Trophoblast cell (in vitro differentiated cells and primary cell): ENCODE measurements around the gene SETD6.

Experiments used
- DNase-seq, 2 donors: peaks; one replicate each; pipeline ENCODE4 v3.0.0-alpha.2; 2016
- H2AFZ ChIP-seq: 2 replicates; pipeline ENCODE4 v1.6.1; 2013; ENCODE audit warnings: low read length, moderate library complexity, mild to moderate bottlenecking; ENCODE audit not compliant: insufficient read depth, poor library complexity
- H2AK5ac ChIP-seq: 2 replicates; pipeline ENCODE4 v1.6.1; 2013; ENCODE audit warnings: mild to moderate bottlenecking, low read length
- H2BK120ac ChIP-seq: 2 replicates; pipeline ENCODE4 v1.6.1; 2013; ENCODE audit warnings: low read length, mild to moderate bottlenecking, moderate library complexity; ENCODE audit not compliant: insufficient read depth, poor library complexity
- H2BK12ac ChIP-seq: 2 replicates; pipeline ENCODE4 v1.6.1; 2013; ENCODE audit warnings: mild to moderate bottlenecking, low read length, moderate library complexity
- H2BK5ac ChIP-seq: 2 replicates; pipeline ENCODE4 v1.6.1; 2013; ENCODE audit warnings: low read length, low read depth, moderate library complexity, mild to moderate bottlenecking; ENCODE audit not compliant: poor library complexity
- H3K14ac ChIP-seq: 2 replicates; pipeline ENCODE4 v1.6.1; 2013; ENCODE audit warnings: mild to moderate bottlenecking, low read length
- H3K18ac ChIP-seq: 2 replicates; pipeline ENCODE4 v1.6.1; 2013; ENCODE audit warnings: mild to moderate bottlenecking, low read length
- H3K23ac ChIP-seq: 2 replicates; pipeline ENCODE4 v1.6.1; 2013; ENCODE audit warnings: low read length
- H3K27ac ChIP-seq: 2 replicates; pipeline ENCODE4 v1.5.1; 2013; ENCODE audit warnings: low read depth, mild to moderate bottlenecking, inconsistent platforms, low read length, moderate library complexity
- H3K27me3 ChIP-seq: 2 replicates; pipeline ENCODE4 v1.6.1; 2013; ENCODE audit warnings: inconsistent platforms, mild to moderate bottlenecking, low read length, moderate library complexity; ENCODE audit not compliant: insufficient read depth
- H3K36me3 ChIP-seq, 2 experiments: 1 replicate in 1 of 2; 2 replicates in 1 of 2; pipeline ENCODE4 v1.6.1; 2013; ENCODE audit warnings: low read length in 2 of 2, mild to moderate bottlenecking in 2 of 2, moderate library complexity in 1 of 2; ENCODE audit not compliant: insufficient read depth in 2 of 2, control insufficient read depth in 1 of 2
- H3K4ac ChIP-seq: 2 replicates; pipeline ENCODE4 v1.6.1; 2013; ENCODE audit warnings: low read depth, mild to moderate bottlenecking, low read length, moderate library complexity
- H3K4me1 ChIP-seq, 2 experiments: 1 replicate in 1 of 2; 2 replicates in 1 of 2; pipeline ENCODE4 v1.6.1; 2013; ENCODE audit warnings: low read length in 2 of 2, mild to moderate bottlenecking in 2 of 2, moderate library complexity in 1 of 2; ENCODE audit not compliant: insufficient read depth in 2 of 2, control insufficient read depth in 1 of 2
- H3K4me2 ChIP-seq: 2 replicates; pipeline ENCODE4 v1.6.1; 2013; ENCODE audit warnings: inconsistent platforms, mild to moderate bottlenecking, low read length, moderate library complexity
- H3K4me3 ChIP-seq: 2 replicates; pipeline ENCODE4 v1.5.1; 2013; ENCODE audit warnings: mild to moderate bottlenecking, low read depth, low read length, inconsistent platforms
- H3K79me1 ChIP-seq: one replicate; pipeline ENCODE4 v1.6.1; 2013; ENCODE audit warnings: low read length
- H3K79me2 ChIP-seq: 2 replicates; pipeline ENCODE4 v1.6.1; 2013; ENCODE audit warnings: low read length, mild to moderate bottlenecking; ENCODE audit not compliant: control insufficient read depth, insufficient read depth, poor library complexity
- H3K9ac ChIP-seq: 2 replicates; pipeline ENCODE4 v1.6.1; 2013; ENCODE audit warnings: mild to moderate bottlenecking, low read length
- H3K9me3 ChIP-seq: 2 replicates; pipeline ENCODE4 v1.6.1; 2013; ENCODE audit warnings: low read depth, mild to moderate bottlenecking, control low read depth, inconsistent platforms, low read length; ENCODE audit not compliant: insufficient read depth
- H4K12ac ChIP-seq: 2 replicates; pipeline ENCODE4 v1.6.1; 2013; ENCODE audit warnings: low read depth, mild to moderate bottlenecking, low read length, moderate library complexity
- H4K8ac ChIP-seq: 2 replicates; pipeline ENCODE4 v1.6.1; 2013; ENCODE audit warnings: low read depth, mild to moderate bottlenecking, low read length, moderate library complexity
- H4K91ac ChIP-seq: one replicate; pipeline ENCODE4 v1.6.1; 2013; ENCODE audit warnings: low read depth, mild to moderate bottlenecking, low read length, moderate library complexity
- WGBS: extraction: QIAGEN DNeasy Blood & Tissue Kit; methylation state at CpG from one replicate; pipeline ENCODE4 v1.1.7; 2013; ENCODE audit warnings: missing lambda C conversion rate; ENCODE audit not compliant: insufficient read length, insufficient coverage; ENCODE audit errors: extremely low coverage; 5-methylcytosine and 5-hydroxymethylcytosine counted together

Gene SETD6

GRCh38 chr16:58530179-58530578 is 14.9 kb downstream of the SETD6 start:
- Histone ChIP-seq H3K14ac (no peak overlapping the region), H2AK5ac (no peak overlapping the region), H4K12ac (no peak overlapping the region), H3K27me3 (no peaks in the 10 kb centered on the region), H2BK120ac (no peak overlapping the region), H3K9me3 (no peaks in the 10 kb centered on the region), H3K4me1 (no peaks in the 10 kb centered on the region), H3K36me3 (peaks cover 31 to 55% of the 10 kb centered on the region in 2 experiments), H2BK12ac (no peak overlapping the region), H2AFZ (no peak overlapping the region), H4K8ac (no peak overlapping the region), H3K23ac (no peak overlapping the region), H3K79me1 (no peaks in the 10 kb centered on the region), H2BK5ac (no peak overlapping the region), H3K4me3 (no peak overlapping the region), H3K9ac (no peak overlapping the region), H3K4ac (no peak overlapping the region), H3K27ac (no peak overlapping the region), H3K4me2 (no peak overlapping the region), H3K18ac (no peak overlapping the region), H4K91ac (no peak overlapping the region), H3K79me2 (no peaks in the 10 kb centered on the region)
- DNase-seq = no peak
- WGBS = no CpG with 5 or more reads among the region's 5 CpGs

GRCh38 chr16:58532414-58532813 is 17.1 kb downstream of the SETD6 start:
- Histone ChIP-seq H3K18ac (no peak overlapping the region), H2BK12ac (no peak overlapping the region), H2BK120ac (no peak overlapping the region), H2AK5ac (no peak overlapping the region), H3K4me3 (no peak overlapping the region), H2AFZ (no peak overlapping the region), H3K79me1 (no peaks in the 10 kb centered on the region), H3K36me3 (peaks cover 26 to 58% of the 10 kb centered on the region in 2 experiments), H3K4me1 (no peaks in the 10 kb centered on the region), H2BK5ac (no peak overlapping the region), H3K27ac (no peak overlapping the region), H3K27me3 (no peaks in the 10 kb centered on the region), H3K9me3 (no peaks in the 10 kb centered on the region), H3K9ac (no peak overlapping the region), H3K4ac (no peak overlapping the region), H3K14ac (no peak overlapping the region), H4K12ac (no peak overlapping the region), H3K79me2 (no peaks in the 10 kb centered on the region), H3K23ac (no peak overlapping the region), H4K91ac (no peak overlapping the region), H3K4me2 (no peak overlapping the region), H4K8ac (no peak overlapping the region)
- no peak for DNase-seq
- no CpG with 5 or more reads among the region's 3 CpGs for WGBS

- no peak overlapping the region for H3K14ac ChIP-seq
- WGBS = no CpG with 5 or more reads among the region's 14 CpGs
- no peak overlapping the region for H2BK12ac ChIP-seq
- H3K36me3 ChIP-seq = peaks cover 25 to 61% of the 10 kb centered on the region in 2 experiments
- H3K18ac ChIP-seq = no peak overlapping the region
- H3K9me3 ChIP-seq = no peaks in the 10 kb centered on the region
- H4K8ac ChIP-seq = no peak overlapping the region
- no peaks in the 10 kb centered on the region for H3K79me1 ChIP-seq
- H3K4me2 ChIP-seq = no peak overlapping the region
- no peak overlapping the region for H2AK5ac ChIP-seq
- no peak overlapping the region for H4K12ac ChIP-seq
- no peak overlapping the region for H3K4ac ChIP-seq
- H2AFZ ChIP-seq = no peak overlapping the region
- DNase-seq = no peak
- H3K79me2 ChIP-seq = no peaks in the 10 kb centered on the region
- H3K27ac ChIP-seq = no peak overlapping the region
- H3K23ac ChIP-seq = no peak overlapping the region
- no peaks in the 10 kb centered on the region for H3K27me3 ChIP-seq
- no peak overlapping the region for H2BK120ac ChIP-seq
- H4K91ac ChIP-seq = no peak overlapping the region
- H3K4me1 ChIP-seq = no peaks in the 10 kb centered on the region
- H3K9ac ChIP-seq = no peak overlapping the region
- no peak overlapping the region for H2BK5ac ChIP-seq
- no peak overlapping the region for H3K4me3 ChIP-seq
Measured at GRCh38 chr16:58533751-58534470, 18.6 kb downstream of the SETD6 start.

GRCh38 chr16:58535100-58535499 is 19.8 kb downstream of the SETD6 start:
- no peak overlapping the region for H3K23ac ChIP-seq
- H2BK5ac ChIP-seq = no peak overlapping the region
- H2BK120ac ChIP-seq = no peak overlapping the region
- no peak for DNase-seq
- H3K36me3 ChIP-seq = peaks cover 27 to 66% of the 10 kb centered on the region in 2 experiments
- H3K79me2 ChIP-seq = no peaks in the 10 kb centered on the region
- no peak overlapping the region for H3K27ac ChIP-seq
- no peak overlapping the region for H3K4ac ChIP-seq
- no peak overlapping the region for H3K9ac ChIP-seq
- no peak overlapping the region for H2AFZ ChIP-seq
- no peak overlapping the region for H3K4me3 ChIP-seq
- H3K4me2 ChIP-seq = no peak overlapping the region
- no peaks in the 10 kb centered on the region for H3K27me3 ChIP-seq
- no peak overlapping the region for H2AK5ac ChIP-seq
- no peaks in the 10 kb centered on the region for H3K79me1 ChIP-seq
- no peak overlapping the region for H3K14ac ChIP-seq
- H2BK12ac ChIP-seq = no peak overlapping the region
- no peaks in the 10 kb centered on the region for H3K9me3 ChIP-seq
- H3K4me1 ChIP-seq = no peaks in the 10 kb centered on the region
- H4K91ac ChIP-seq = no peak overlapping the region
- no peak overlapping the region for H4K8ac ChIP-seq
- no peak overlapping the region for H3K18ac ChIP-seq
- WGBS = no CpG with 5 or more reads among the region's 3 CpGs
- H4K12ac ChIP-seq = no peak overlapping the region
